Upper lobe of left lung (tissue), 6 donors: Measurements from ENCODE around the gene AMZ1. TPM values are rescaled to one million over a fixed set of nuclear protein-coding genes. Genes with fewer than 3 reads are reported as not detected.

ENCODE experiments used
- ATAC-seq, 2 donors: fragments of 200-7000 bp; cut with Tn5 transposase; one replicate each; pipeline ENCODE4 v1.9.1; 2022; ENCODE audit warnings: mild to moderate bottlenecking in 2 of 2, moderate library complexity in 2 of 2; ENCODE audit not compliant: low FRiP score in 2 of 2
- DNase-seq, 2 donors: peaks; one replicate each; pipeline ENCODE4 v3.0.0-alpha.2; 2019 to 2020
- H3K27ac ChIP-seq, 4 donors: fragments of 200-600 bp; sonication (generic); one replicate each; pipeline ENCODE4 v1.5.1; 2016 to 2019
- H3K27me3 ChIP-seq, 4 donors: fragments of 200-600 bp; sonication (generic); one replicate each; pipeline ENCODE4 v1.5.1; 2017 to 2019
- H3K36me3 ChIP-seq, 4 donors: fragments of 200-600 bp; sonication (generic); one replicate each; pipeline ENCODE4 v1.5.1; 2016 to 2019
- H3K4me1 ChIP-seq, 4 donors: fragments of 200-600 bp; sonication (generic); one replicate each; pipeline ENCODE4 v1.5.1; 2018 to 2019
- H3K4me3 ChIP-seq, 4 donors: fragments of 200-600 bp; sonication (generic); one replicate each; pipeline ENCODE4 v1.5.1; 2017 to 2019; ENCODE audit warnings: mild to moderate bottlenecking in 2 of 4, moderate library complexity in 1 of 4
- H3K9me3 ChIP-seq, 4 donors: fragments of 200-600 bp; sonication (generic); one replicate each; pipeline ENCODE4 v1.5.1; 2018 to 2019
- CTCF ChIP-seq, 6 experiments: fragments of 450-650 bp in 4 of 6; fragments of 200-600 bp in 2 of 6; sonication (generic) in 2 of 6; IDR thresholded peaks; one replicate each; pipeline ENCODE4 v1.5.1; 2016 to 2019; ENCODE audit warnings: antibody characterized with exemption in 6 of 6
- EP300 ChIP-seq, 4 donors: sonication (generic); formaldehyde crosslinking; IDR thresholded peaks; one replicate each; pipeline ENCODE4 v1.5.1; 2017; ENCODE audit warnings: antibody characterized with exemption in 4 of 4, control low read depth in 2 of 4
- POLR2A ChIP-seq, 4 donors: fragments of 450-650 bp; IDR thresholded peaks; one replicate each; pipeline ENCODE4 v1.5.1; 2016 to 2017; ENCODE audit warnings: antibody characterized with exemption in 4 of 4, mild to moderate bottlenecking in 2 of 4
- POLR2AphosphoS5 ChIP-seq, 2 donors: sonication (generic); formaldehyde crosslinking; IDR thresholded peaks; one replicate each; pipeline ENCODE4 v1.5.1; 2017; ENCODE audit warnings: antibody characterized with exemption in 2 of 2
- WGBS, 2 donors: methylation state at CpG; one replicate each; pipeline ENCODE4 v1.1.5; 2017 to 2018; 5-methylcytosine and 5-hydroxymethylcytosine counted together
- total RNA-seq, 6 donors: library from RNA; depleted of rRNA in 4 of 6; stranded (reverse); fragments of >200 nt in 4 of 6; gene quantifications; one replicate each; pipeline versions ENCODE4 v1.1.0 to v1.2.1, GENCODE V29; 2016 to 2021
- donor health status: DM: no; HTN: no; CAD: no; lungs with moderate emphysema.
- donor health status: DM: no; HTN: yes; CAD: no; lungs with severe emphysema.

Gene AMZ1
- total RNA-seq, 6 donors from 2014 or later = 0.30 to 16.6 (median 5.3) TPM

DNA sequence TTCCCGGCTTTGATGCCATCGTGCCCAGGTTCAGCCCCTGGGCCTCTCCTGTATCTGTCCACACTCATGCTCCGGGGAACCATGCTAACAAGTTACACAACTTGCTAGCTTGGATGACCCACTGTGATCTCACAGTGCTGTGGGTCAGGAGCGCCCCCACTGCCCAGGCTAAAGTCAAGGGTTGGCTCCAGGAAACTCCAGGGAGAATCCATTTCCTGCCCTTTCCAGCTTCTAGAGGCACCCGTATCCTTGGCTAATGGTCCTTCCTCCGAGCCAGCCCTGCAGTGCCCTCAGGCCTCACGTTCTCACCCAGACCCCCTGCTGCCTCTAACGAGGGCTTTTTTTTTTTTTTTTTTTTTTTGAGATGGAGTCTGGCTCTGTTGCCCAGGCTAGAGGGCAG lies 19.5 kb downstream of the AMZ1 start:
- Histone ChIP-seq H3K9me3 (no peaks in the 10 kb centered on the region), H3K27ac (no peak overlapping the region), H3K36me3 (no peaks in the 10 kb centered on the region), H3K4me1 (peaks cover 2 to 28% (median 18%) of the 10 kb centered on the region in 4 donors), H3K27me3 (no peaks in the 10 kb centered on the region), H3K4me3 (no peak overlapping the region)
- no peak for DNase-seq
- ATAC-seq = no peak
- TF ChIP-seq EP300 (IDR thresholded peaks at IDR 0.05) (no peak), POLR2A (IDR thresholded peaks at IDR 0.05) (no peak), CTCF (IDR thresholded peaks at IDR 0.05) (no peak), POLR2AphosphoS5 (IDR thresholded peaks at IDR 0.05) (no peak)
- 68 to 77% methylated on average over 8 of the region's 8 CpGs for WGBS, 2 donors

GRCh38 chr7:2708041-2708440 lies 20.0 kb downstream of the AMZ1 start:
- H3K27me3 ChIP-seq = no peaks in the 10 kb centered on the region
- no peak overlapping the region for H3K27ac ChIP-seq
- peaks cover 2 to 29% (median 23%) of the 10 kb centered on the region in 4 donors for H3K4me1 ChIP-seq
- H3K4me3 ChIP-seq = no peak overlapping the region
- H3K36me3 ChIP-seq = no peaks in the 10 kb centered on the region
- no peaks in the 10 kb centered on the region for H3K9me3 ChIP-seq
- TF ChIP-seq EP300 (IDR thresholded peaks at IDR 0.05) = no peak
- TF ChIP-seq POLR2AphosphoS5 (IDR thresholded peaks at IDR 0.05) = no peak
- TF ChIP-seq CTCF (IDR thresholded peaks at IDR 0.05) = no peak
- TF ChIP-seq POLR2A (IDR thresholded peaks at IDR 0.05) = no peak
- no peak for ATAC-seq
- 97 to 98% methylated on average over 9 to 10 of the region's 10 CpGs for WGBS, 2 donors
- DNase-seq = no peak

DNA sequence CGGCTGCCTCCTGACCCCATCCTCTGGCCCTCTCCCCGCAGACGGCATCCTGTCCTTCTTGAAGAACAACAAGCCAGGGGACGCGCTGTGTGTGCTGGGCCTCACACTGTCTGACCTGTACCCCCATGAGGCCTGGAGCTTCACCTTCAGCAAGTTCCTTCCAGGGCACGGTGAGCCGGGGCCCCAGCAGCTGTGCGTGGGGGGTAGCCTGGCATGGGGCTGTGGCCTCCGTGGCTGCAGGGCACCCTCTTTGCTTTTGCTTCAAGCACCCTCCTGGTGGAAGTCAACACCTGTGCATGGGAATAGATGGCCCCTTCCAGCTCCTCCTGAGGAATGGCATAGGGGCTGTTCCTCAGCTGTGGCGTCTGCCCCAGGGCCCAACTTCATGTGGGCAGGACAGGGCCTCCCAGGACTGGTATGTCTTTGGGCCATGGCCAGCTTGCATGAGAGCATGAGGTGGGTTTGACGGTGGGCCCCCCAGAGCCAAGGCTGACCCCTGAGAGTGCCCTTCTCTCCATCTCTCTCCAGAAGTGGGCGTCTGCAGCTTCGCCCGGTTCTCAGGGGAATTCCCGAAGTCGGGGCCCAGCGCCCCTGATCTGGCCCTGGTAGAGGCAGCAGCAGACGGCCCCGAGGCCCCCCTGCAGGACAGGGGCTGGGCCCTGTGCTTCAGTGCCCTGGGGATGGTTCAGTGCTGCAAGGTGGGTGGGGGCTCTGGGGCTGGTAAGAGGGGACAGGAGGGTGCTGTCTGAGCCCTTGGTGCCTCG lies 20.7 kb downstream of the AMZ1 start:
- Histone ChIP-seq H3K9me3 (no peaks in the 10 kb centered on the region), H3K27ac (no peak overlapping the region), H3K27me3 (no peaks in the 10 kb centered on the region), H3K36me3 (no peaks in the 10 kb centered on the region), H3K4me3 (no peak overlapping the region), H3K4me1 (peaks cover 2 to 32% (median 24%) of the 10 kb centered on the region in 4 donors)
- ATAC-seq (peak in 1 of 2 donors; percentile 3), DNase-seq (no peak)
- 80 to 82% methylated on average over 5 to 20 of the region's 20 CpGs for WGBS, 2 donors
- TF ChIP-seq POLR2A (IDR thresholded peaks at IDR 0.05) (no peak), EP300 (IDR thresholded peaks at IDR 0.05) (no peak), POLR2AphosphoS5 (IDR thresholded peaks at IDR 0.05) (no peak), CTCF (IDR thresholded peaks at IDR 0.05) (no peak)

- Histone ChIP-seq H3K27ac (no peak overlapping the region), H3K4me3 (peak overlapping the region in 2 of 4 donors; percentile 17 to 25), H3K27me3 (no peaks in the 10 kb centered on the region), H3K4me1 (peaks cover 2 to 32% (median 24%) of the 10 kb centered on the region in 4 donors), H3K36me3 (no peaks in the 10 kb centered on the region), H3K9me3 (no peaks in the 10 kb centered on the region)
- ATAC-seq (peak; percentile 71 to 84), DNase-seq (peak; percentile 80 to 95)
- TF ChIP-seq POLR2A (IDR thresholded peaks at IDR 0.05) (no peak), CTCF (IDR thresholded peaks at IDR 0.05) (peak; percentile 76 to 89 (median 86)), POLR2AphosphoS5 (IDR thresholded peaks at IDR 0.05) (no peak), EP300 (IDR thresholded peaks at IDR 0.05) (no peak)
- 47 to 80% methylated on average over 17 of the region's 35 CpGs for WGBS, 2 donors
Measured at GRCh38 chr7:2709553-2710285, 21.7 kb downstream of the AMZ1 start.
